Measurements from ENCODE around the gene DNM3.

GRCh38 chr1:171807556-171807955, 33.7 kb upstream of the DNM3 start:
- no peak for TF ChIP-seq CTCF (tag by site-specific recombination; IDR thresholded peaks at IDR 0.05)
- TF ChIP-seq ATF2 (tag by site-specific recombination; IDR thresholded peaks at IDR 0.05; ENCODE audit: low read depth): no peak
- TF ChIP-seq ZBTB21 (tag by site-specific recombination; IDR thresholded peaks at IDR 0.05): no peak
- TF ChIP-seq SP2 (tag by site-specific recombination; IDR thresholded peaks at IDR 0.05): no peak
- TF ChIP-seq REST (tag by site-specific recombination; IDR thresholded peaks at IDR 0.05): no peak
